ENCODE results near the gene NECTIN1.

Gene NECTIN1

GRCh38 chr11:119720311-119720913 is 8.6 kb downstream of the NECTIN1 start:
- H3K4me3 ChIP-seq (ENCODE audit: low read depth, low read length): no peak overlapping the region
- TF ChIP-seq CTCF (IDR thresholded peaks at IDR 0.05; ENCODE audit: low read depth, low read length): no peak

DNA sequence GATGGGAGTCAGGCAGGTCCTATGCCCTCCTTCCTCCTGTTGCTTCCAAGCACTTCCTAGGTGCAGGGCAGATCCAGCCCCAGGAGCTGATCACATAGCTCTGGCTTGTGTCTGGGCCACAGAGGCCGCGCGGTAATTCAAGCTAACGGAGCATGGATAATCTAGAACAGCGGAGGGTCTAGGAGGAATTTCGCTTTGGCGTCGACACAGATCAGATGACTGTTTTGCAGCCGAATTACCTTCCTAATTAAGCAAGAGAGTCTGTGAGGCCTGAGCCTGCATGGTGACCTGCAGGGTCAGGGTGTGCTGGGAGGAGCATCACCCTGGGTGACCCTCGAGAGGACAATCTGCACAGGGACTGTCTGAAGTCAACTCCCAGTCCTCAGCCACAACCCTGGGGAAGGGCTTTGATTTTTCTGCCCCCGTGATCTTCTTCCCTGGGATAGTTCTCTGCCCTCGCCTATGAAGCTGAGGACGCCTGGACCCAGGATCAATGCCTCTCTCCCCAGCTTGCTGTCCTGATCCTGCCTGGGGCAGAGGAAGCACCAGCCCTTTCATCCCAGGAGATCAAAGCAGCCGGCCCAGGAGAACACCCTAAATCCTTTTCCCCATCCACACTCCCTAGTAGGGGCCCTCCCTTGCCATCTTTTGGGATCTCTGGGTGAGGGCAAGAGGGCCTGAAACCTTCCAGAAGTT is 11.0 kb downstream of the NECTIN1 start:
- H3K4me3 ChIP-seq (ENCODE audit: low read depth, low read length): no peak overlapping the region
- no peak for TF ChIP-seq CTCF (IDR thresholded peaks at IDR 0.05; ENCODE audit: low read depth, low read length)

- no peak overlapping the region for H3K4me3 ChIP-seq (ENCODE audit: low read depth, low read length)
- TF ChIP-seq CTCF (IDR thresholded peaks at IDR 0.05; ENCODE audit: low read depth, low read length): 0 out of 2 replicates have a peak, but pooled peaks have one; percentile 6
These were observed 12.2 kb downstream of the NECTIN1 start for GRCh38 chr11:119716582-119717498.

- TF ChIP-seq CTCF (IDR thresholded peaks at IDR 0.05; ENCODE audit: low read depth, low read length): no peak
- H3K4me3 ChIP-seq (ENCODE audit: low read depth, low read length): no peak overlapping the region
These were observed 14.4 kb downstream of the NECTIN1 start for GRCh38 chr11:119714590-119714989.

GRCh38 chr11:119714189-119714588 is 14.8 kb downstream of the NECTIN1 start:
- TF ChIP-seq CTCF (IDR thresholded peaks at IDR 0.05; ENCODE audit: low read depth, low read length): no peak
- no peak overlapping the region for H3K4me3 ChIP-seq (ENCODE audit: low read depth, low read length)

GRCh38 chr11:119713359-119714040 is 15.5 kb downstream of the NECTIN1 start:
- TF ChIP-seq CTCF (IDR thresholded peaks at IDR 0.05; ENCODE audit: low read depth, low read length): no peak
- no peak overlapping the region for H3K4me3 ChIP-seq (ENCODE audit: low read depth, low read length)
